C4-2B (cell line): ENCODE data around the gene PTPRN2.
"Not testable (repeated sequence)": the region's sequence is repeated elsewhere in the genome, so short reads cannot be mapped to it uniquely, and the experiment has no call there.

ENCODE experiments used
- ZFX ChIP-seq: fragments of 450-650 bp; IDR thresholded peaks from 2 replicates; pipeline ENCODE4 v1.6.1; 2017
- TF ChIP-seq, protein P1 (sequence below): fragments of 450-650 bp; conservative IDR thresholded peaks from 2 replicates; pipeline ENCODE4 v1.5.1; 2017; ENCODE audit warnings: mild to moderate bottlenecking

DNA sequence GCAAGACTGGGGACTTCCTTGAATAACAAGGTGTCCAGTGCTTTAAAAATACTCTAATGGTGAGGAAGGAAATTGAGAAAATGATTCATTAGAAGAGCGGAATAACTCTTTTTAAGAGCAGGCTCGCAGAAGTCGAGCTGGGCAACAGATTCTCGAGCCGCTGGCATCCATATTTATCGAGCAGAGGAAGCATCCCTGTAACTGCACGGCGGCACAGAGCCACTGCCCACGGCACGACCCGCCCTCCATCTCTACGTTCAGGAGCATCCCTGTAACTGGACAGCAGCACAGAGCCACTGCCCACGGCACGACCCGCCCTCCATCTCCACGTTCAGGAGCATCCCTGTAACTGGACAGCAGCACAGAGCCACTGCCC is 334.0 kb downstream of the PTPRN2 start:
- TF ChIP-seq, protein P1, sequence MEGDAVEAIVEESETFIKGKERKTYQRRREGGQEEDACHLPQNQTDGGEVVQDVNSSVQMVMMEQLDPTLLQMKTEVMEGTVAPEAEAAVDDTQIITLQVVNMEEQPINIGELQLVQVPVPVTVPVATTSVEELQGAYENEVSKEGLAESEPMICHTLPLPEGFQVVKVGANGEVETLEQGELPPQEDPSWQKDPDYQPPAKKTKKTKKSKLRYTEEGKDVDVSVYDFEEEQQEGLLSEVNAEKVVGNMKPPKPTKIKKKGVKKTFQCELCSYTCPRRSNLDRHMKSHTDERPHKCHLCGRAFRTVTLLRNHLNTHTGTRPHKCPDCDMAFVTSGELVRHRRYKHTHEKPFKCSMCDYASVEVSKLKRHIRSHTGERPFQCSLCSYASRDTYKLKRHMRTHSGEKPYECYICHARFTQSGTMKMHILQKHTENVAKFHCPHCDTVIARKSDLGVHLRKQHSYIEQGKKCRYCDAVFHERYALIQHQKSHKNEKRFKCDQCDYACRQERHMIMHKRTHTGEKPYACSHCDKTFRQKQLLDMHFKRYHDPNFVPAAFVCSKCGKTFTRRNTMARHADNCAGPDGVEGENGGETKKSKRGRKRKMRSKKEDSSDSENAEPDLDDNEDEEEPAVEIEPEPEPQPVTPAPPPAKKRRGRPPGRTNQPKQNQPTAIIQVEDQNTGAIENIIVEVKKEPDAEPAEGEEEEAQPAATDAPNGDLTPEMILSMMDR = not testable (repeated sequence)
- TF ChIP-seq ZFX = not testable (repeated sequence)
